GM21717 (cell line): ENCODE data around the gene SECTM1.

Experiments used
- ATAC-seq: cut with Tn5 transposase; IDR thresholded peaks from one replicate; pipeline ENCODE4 v1.9.1; 2021; ENCODE audit warnings: mild to moderate bottlenecking, moderate library complexity; ENCODE audit not compliant: unreplicated experiment

SECTM1 gene

DNA sequence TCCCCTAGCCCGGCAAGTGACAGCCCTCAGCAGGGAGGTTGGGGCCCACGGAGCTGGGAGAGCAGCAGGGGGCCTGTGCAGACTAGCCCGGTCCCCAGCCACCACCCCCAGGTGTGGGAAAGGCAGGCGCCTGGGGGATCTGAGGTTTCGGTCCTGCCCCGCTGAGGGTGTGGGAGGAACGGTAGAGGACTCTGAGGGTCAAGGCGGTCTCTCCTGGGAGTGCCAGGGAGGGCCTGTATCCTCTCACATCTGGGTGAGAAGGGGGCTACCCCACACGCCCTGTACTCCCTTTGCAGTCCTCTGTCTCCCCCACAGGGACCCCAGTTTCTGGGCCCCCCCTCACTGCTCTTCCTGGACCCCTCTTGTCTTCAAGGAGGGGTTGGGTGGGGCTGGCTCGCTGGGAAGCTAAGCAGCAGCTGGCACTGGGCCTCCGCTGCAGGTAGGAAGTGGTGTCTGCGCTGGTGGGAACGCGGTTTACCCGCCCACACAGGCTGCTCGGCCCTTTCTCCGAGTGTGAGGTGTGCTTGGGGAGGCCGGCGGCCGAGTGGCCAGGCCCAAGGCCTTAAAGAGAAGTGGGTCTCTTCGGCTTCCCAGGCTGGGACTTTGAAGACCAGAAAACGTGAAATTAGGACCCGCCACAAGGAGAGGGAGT, 31.5 kb downstream of the SECTM1 start:
- ATAC-seq, result no peak

DNA sequence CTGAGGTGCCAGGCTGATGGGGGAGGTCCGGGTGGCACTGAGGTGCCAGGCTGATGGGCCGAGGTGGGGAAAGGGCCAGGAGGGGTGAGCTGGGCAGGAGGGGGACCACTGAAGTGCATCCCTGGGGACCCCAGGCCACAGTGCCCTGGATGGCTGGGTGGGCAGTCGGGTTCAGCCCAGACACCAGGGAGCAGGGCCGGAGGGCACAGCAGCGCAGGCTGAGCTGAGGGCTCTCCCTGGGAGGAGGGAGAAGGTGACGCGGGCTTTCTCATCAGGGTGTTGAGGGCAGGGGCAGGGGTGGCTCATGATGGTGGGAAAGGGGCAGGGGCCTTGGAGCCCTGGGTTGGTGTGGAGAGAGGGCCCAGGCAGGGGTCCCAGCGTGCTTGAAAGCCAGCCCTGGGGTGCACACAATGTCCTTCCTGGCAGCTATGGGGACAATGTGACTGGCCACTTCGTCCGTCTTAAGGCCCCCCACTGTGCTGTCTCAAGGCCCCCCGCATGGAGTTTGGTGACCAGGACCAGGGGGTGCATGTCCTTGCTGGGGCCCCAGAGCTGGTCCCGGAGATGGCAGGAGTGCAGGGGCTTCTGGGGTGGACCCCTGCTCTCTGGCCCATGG, 32.2 kb downstream of the SECTM1 start:
- no peak for ATAC-seq

- ATAC-seq, result no peak
Measured at GRCh38 chr17:82300707-82301270, 32.8 kb downstream of the SECTM1 start.

GRCh38 chr17:82300228-82300627, 33.3 kb downstream of the SECTM1 start:
- ATAC-seq, result no peak

GRCh38 chr17:82299452-82299851, 34.1 kb downstream of the SECTM1 start:
- no peak for ATAC-seq

- no peak for ATAC-seq
Measured at GRCh38 chr17:82298538-82299421, 34.8 kb downstream of the SECTM1 start.

DNA sequence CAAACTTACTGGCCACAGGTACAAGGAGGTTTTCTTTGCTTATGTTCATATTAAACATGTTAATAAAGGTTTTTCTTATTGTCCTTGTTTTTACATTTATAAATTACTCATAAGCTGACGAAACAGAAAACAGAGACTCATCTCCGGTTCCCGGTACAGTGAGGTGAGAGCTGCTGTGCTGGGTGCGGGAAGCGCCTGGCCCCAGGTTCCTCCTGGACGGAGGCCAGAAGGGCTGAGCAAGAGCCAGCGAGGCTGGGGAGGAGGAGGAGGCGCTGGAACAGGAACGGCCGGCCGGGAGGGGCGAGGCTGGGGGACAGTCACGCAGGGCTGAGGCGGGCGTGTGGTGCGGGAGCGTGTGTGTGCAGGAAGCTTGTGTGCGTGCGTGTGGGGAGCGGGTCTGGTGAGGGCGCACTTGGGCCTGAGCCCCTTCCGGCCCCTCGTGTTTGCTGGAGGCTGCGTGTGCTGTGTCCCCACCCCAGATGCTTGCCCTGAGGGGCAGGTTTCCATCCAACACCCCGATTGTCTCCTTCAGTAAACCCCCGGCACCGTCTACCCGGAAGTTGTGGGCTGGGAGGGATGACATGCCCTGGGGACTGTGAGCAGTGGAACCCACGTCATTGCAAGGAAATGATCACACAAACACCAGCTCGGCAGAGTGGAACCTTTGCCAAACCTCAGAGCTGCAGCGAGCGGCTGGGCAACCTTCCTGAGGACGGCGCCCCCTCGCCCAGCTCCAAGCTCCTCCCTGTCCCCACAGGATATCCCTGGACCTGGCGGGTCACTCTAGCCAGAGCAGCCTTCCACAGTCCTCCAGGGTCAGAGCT, 35.6 kb downstream of the SECTM1 start:
- peak; percentile 57 for ATAC-seq

GRCh38 chr17:82297280-82297713, 36.3 kb downstream of the SECTM1 start:
- no peak for ATAC-seq

DNA sequence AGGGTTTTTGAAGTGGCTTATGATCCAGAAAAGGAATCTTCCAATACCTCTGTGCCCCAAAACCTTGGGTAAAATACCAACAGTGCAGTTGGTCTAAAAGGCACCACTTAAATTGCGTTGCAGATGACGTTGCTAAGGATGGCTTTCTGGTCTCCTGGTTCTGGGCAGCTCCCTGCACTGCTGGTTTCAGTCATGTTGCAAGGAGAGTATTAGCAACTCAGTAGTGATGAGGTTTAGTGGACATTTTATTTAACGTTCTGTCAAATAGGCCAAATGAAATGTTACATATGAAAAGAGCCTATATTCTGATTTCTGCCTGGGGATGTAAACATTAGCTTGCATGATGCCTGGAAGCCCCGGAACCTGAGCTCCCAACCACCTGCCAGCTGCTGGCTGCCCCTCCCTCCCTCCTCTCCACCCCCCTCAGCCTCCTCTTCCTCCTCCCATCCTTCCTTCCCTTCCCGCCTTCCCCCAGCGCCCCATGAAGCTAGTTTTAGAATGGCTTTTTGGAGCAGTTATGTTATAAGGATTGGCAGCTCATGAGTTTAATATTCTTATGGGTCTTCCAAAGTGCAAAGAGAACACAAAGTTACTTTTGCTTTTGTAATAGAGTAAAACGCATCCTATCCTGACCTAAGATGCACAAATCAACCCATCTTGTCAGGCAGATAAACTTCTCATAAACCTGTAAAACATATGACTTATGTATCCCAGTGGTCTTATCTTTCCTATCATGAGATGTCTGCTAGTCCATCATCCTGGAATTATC, 36.9 kb downstream of the SECTM1 start:
- no peak for ATAC-seq

DNA sequence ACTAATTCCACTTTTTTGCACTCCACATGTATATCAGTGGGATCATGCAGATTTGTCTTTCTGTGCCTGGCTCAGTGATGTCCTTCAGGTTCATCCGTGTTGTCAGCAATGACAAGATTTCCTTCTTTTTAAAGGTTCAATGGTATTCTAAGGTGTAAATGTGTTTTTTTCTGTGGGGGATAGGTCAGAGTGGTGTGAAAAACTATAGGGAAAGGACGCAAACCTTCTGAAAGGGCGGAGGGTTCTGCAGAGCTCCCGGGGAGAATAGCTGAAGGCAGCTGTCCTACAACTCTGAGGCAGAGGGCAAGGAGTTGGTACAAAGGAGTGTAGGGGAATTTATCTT, 38.1 kb downstream of the SECTM1 start:
- ATAC-seq, result no peak

- no peak for ATAC-seq
Measured at GRCh38 chr17:82294064-82294773, 39.3 kb downstream of the SECTM1 start.

DNA sequence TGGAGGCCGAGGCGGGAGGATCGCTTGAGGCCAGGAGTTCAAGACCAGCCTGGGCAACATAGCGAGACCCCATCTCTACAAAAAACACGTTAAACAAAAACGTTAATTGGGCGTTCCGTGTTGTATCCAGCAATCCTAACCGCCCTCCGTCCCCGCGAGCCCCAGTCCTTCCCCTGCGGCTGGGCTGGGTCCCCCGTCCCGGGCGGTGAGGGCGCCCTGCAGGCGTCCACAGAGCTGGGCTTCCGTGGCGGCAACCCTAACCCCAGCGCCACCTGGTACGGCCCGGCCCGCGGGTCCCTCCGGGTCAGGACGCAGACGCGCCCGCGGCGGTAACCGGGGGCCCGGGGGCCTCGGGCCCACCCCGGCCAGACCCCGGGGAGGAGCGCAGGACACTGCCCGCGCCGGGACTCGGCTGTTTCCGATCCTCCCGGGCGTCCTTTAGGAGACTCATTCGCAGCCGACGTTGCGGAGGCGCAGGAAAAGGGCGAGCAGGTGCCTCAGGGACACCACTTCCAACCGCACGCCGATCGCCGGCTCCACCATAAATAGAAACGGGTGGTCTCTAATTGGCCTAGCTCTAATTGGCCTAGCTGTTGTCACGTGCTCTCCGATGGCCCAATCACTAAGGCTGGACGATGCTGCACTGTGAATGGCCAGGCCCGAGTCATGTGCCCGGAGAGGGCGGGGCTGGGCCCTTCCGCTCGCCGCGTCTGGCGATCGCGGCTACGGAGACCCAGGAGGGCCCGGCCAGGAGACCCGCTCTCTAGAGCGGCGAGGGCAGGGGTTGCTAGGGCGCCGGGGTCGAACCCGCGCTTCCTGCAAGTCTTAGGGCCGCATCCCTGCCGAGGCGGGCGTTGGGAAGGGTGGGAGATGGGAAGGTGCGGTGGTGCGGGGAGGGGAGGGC, 41.1 kb downstream of the SECTM1 start:
- ATAC-seq, result peak; percentile 89

GRCh38 chr17:82291582-82292250, 41.9 kb downstream of the SECTM1 start:
- ATAC-seq, result no peak

GRCh38 chr17:82287868-82288801, 45.4 kb downstream of the SECTM1 start:
- no peak for ATAC-seq

GRCh38 chr17:82287013-82287867, 46.3 kb downstream of the SECTM1 start:
- no peak for ATAC-seq

DNA sequence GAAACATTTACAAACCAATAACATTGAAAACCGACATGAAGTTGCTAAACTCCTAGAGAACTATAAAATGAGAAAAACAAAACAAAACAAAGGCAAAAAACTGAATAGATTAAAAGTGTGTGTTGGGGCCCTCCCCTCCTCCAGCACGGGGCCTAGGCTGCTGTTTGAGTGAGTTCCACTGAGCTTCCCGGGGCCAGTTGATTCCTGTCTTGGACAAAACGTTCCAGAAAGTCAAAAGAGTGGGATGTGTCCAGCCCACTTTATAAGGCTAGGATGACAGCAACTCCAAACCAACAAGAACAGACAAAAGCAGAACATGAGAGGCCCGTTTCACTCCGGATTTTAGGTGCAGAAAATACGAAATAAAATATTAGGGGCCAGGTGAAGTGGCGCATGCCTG, 48.4 kb downstream of the SECTM1 start:
- ATAC-seq, result no peak
